Measurements from ENCODE around the gene AHDC1.

The AHDC1 gene

DNA sequence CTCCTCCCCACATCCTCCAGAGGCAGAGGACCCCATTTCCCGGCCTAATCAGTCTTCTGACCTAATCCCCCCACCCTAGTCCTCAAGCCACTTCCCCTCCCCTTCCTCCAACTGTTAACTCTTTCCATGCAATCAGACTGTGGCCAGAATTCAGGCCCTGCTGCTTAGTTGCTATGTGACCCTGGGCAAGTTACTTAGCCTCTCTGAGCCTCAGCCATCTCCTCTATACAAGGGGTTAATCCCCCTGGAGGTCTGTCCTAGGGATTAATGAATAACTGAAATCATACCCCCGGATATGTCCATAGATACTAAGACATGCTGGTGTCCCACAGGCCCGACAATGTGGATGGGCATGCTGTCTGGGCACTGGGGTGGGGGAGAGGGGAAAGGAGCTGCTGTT lies 18.3 kb downstream of the AHDC1 start:
- Mint-ChIP-seq H3K27ac (no peak overlapping the region), H3K36me3 (peaks cover 3% of the 10 kb centered on the region), H3K9me3 (no peaks in the 10 kb centered on the region), H3K4me1 (peaks cover 14% of the 10 kb centered on the region), H3K27me3 (no peaks in the 10 kb centered on the region), H3K4me3 (no peak overlapping the region)

DNA sequence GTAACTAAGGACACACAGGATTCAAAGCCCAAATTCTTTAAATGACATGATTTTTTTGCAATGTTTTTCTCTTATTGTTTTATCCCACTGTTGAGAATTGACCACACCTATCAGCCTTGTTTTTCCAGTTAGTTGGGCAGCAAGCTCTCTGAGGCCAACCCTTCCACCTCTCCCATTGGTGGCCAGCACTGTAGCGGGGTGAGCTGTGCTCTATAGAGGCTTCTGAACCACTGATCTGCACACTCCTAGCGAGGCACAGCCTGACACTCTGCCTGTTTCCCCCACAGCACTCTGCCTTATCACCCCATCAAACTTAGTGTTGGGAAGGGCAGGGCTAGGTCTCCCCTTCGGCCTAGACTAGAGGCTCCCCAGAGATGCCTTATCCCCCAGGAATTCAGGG lies 19.5 kb downstream of the AHDC1 start:
- H3K9me3 Mint-ChIP-seq, result no peaks in the 10 kb centered on the region
- peaks cover 3% of the 10 kb centered on the region for H3K36me3 Mint-ChIP-seq
- H3K27ac Mint-ChIP-seq, result no peak overlapping the region
- no peak overlapping the region for H3K4me3 Mint-ChIP-seq
- peaks cover 18% of the 10 kb centered on the region for H3K4me1 Mint-ChIP-seq
- H3K27me3 Mint-ChIP-seq, result no peaks in the 10 kb centered on the region

DNA sequence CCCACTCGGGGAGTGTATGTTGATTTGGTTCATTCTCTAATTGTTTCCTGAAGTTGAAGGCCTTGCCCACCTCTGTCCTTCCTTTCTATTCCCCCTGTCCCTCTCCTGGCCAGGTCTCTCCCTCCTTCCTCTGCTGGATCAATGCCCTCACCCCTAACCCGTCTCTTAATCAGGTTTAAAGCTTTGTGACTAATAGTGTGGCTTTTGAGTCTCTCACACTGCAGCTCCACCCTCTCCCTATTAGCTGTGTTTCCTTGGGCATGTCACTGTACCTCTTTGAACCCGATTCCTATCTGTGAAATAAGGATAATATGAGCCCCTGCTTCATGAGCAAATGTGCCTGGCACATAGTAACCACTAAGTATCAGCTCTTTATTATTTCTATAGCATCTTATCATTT lies 20.5 kb downstream of the AHDC1 start:
- Mint-ChIP-seq H3K9me3 (no peaks in the 10 kb centered on the region), H3K4me3 (no peak overlapping the region), H3K27me3 (no peaks in the 10 kb centered on the region), H3K36me3 (peaks cover 3% of the 10 kb centered on the region), H3K4me1 (peaks cover 24% of the 10 kb centered on the region), H3K27ac (no peak overlapping the region)

GRCh38 chr1:27581823-27582243 lies 22.1 kb downstream of the AHDC1 start:
- no peak overlapping the region for H3K27ac Mint-ChIP-seq
- no peak overlapping the region for H3K4me3 Mint-ChIP-seq
- peaks cover 3% of the 10 kb centered on the region for H3K36me3 Mint-ChIP-seq
- H3K9me3 Mint-ChIP-seq, result no peaks in the 10 kb centered on the region
- no peaks in the 10 kb centered on the region for H3K27me3 Mint-ChIP-seq
- peaks cover 28% of the 10 kb centered on the region for H3K4me1 Mint-ChIP-seq

- Mint-ChIP-seq H3K4me3 (no peak overlapping the region), H3K27ac (no peak overlapping the region), H3K4me1 (peaks cover 39% of the 10 kb centered on the region), H3K36me3 (peaks cover 2% of the 10 kb centered on the region), H3K27me3 (no peaks in the 10 kb centered on the region), H3K9me3 (no peaks in the 10 kb centered on the region)
These were observed 26.3 kb downstream of the AHDC1 start for GRCh38 chr1:27577504-27578188.

DNA sequence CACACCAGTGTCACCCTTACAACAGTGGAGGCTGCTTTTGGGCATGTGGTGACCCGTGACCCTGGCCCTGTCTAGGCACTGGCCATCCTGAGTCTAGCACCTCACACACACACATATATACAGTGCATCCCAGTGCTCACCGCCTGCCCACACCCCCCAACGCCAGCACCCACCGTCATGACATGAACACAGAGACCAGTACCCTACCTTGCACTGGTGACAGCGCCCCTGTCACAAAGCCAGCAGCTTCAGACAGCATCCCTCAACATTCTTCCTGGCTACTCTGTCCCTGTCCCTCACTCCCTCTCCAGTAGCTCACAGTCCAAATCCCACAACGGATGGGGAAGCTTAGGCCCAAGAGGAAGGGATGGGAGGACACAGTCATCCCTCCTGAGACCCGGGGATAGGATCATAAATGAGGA lies 27.1 kb downstream of the AHDC1 start:
- Mint-ChIP-seq H3K27ac (no peak overlapping the region), H3K27me3 (no peaks in the 10 kb centered on the region), H3K36me3 (no peaks in the 10 kb centered on the region), H3K4me1 (peaks cover 41% of the 10 kb centered on the region), H3K9me3 (no peaks in the 10 kb centered on the region), H3K4me3 (peak overlapping the region; percentile 33)

DNA sequence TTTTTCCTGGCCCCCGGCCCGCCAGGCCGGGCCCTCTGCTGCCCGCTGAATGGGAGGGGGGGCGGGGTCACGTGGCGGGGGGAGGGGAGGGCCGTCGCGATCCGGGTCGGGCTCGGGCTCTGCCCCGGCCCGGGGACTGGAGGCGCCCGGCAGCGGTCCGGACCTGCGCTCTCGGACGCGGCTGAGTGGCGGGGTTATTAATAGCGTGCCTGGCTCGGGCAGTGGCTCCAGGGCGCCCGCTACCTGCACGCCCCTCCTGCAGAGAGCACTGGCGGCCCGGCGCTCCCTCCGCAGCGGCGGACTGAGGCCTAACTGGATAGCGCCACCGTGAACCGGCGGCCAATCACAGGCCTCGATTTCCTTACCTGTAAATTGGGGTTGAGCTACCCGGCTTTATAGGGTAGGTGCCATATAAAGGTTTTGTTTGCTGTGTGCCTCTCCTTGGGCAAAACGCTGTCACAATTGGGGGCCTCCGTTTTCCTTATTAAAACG lies 28.1 kb downstream of the AHDC1 start:
- H3K27ac Mint-ChIP-seq, result no peak overlapping the region
- H3K4me1 Mint-ChIP-seq, result peaks cover 38% of the 10 kb centered on the region
- no peaks in the 10 kb centered on the region for H3K9me3 Mint-ChIP-seq
- peak overlapping the region; percentile 33 for H3K4me3 Mint-ChIP-seq
- H3K27me3 Mint-ChIP-seq, result no peaks in the 10 kb centered on the region
- H3K36me3 Mint-ChIP-seq, result no peaks in the 10 kb centered on the region

- Mint-ChIP-seq H3K27me3 (no peaks in the 10 kb centered on the region), H3K27ac (no peak overlapping the region), H3K4me3 (no peak overlapping the region), H3K4me1 (peaks cover 38% of the 10 kb centered on the region), H3K9me3 (no peaks in the 10 kb centered on the region), H3K36me3 (no peaks in the 10 kb centered on the region)
These were observed 28.8 kb downstream of the AHDC1 start for GRCh38 chr1:27574871-27575831.

GRCh38 chr1:27574001-27574781 lies 29.8 kb downstream of the AHDC1 start:
- Mint-ChIP-seq H3K9me3 (no peaks in the 10 kb centered on the region), H3K36me3 (no peaks in the 10 kb centered on the region), H3K4me3 (peak overlapping the region; percentile 28), H3K4me1 (peaks cover 43% of the 10 kb centered on the region), H3K27me3 (no peaks in the 10 kb centered on the region), H3K27ac (no peak overlapping the region)

GRCh38 chr1:27572679-27573426 lies 31.1 kb downstream of the AHDC1 start:
- H3K27me3 Mint-ChIP-seq, result no peaks in the 10 kb centered on the region
- no peaks in the 10 kb centered on the region for H3K36me3 Mint-ChIP-seq
- no peak overlapping the region for H3K27ac Mint-ChIP-seq
- H3K9me3 Mint-ChIP-seq, result no peaks in the 10 kb centered on the region
- no peak overlapping the region for H3K4me3 Mint-ChIP-seq
- H3K4me1 Mint-ChIP-seq, result peaks cover 49% of the 10 kb centered on the region

DNA sequence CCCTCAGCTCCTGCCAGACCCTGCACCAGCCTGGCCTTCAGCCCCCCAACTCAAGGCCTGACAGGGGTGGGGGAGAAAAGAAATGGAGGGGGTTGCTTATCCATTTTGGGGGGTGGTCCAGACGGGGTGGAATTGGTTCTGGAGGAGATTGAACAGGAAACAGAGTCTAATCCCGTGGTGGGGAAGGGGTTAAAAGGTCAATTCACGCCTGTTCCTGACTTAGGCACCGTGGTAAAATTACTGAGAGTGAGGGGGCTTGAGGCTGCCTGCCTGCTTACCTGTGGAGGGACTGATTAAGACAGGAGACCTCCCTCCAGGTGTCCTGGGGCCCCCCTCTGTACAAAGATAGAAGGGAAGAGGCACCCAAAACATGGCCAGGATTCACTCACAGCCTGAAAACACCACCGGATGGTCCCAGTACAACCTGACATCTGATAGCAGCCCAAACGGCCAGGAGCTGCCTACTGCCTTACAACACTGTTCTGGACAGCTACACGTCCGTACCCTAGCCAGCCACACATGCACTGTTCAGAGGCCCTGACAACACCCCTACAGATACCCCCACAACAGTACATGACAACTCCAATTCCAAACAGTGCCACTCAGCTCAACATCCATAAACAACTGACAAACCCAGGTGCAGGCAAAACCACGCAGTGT lies 31.8 kb downstream of the AHDC1 start:
- Mint-ChIP-seq H3K27ac (no peak overlapping the region), H3K9me3 (no peaks in the 10 kb centered on the region), H3K4me1 (peaks cover 52% of the 10 kb centered on the region), H3K4me3 (no peak overlapping the region), H3K36me3 (no peaks in the 10 kb centered on the region), H3K27me3 (no peaks in the 10 kb centered on the region)

DNA sequence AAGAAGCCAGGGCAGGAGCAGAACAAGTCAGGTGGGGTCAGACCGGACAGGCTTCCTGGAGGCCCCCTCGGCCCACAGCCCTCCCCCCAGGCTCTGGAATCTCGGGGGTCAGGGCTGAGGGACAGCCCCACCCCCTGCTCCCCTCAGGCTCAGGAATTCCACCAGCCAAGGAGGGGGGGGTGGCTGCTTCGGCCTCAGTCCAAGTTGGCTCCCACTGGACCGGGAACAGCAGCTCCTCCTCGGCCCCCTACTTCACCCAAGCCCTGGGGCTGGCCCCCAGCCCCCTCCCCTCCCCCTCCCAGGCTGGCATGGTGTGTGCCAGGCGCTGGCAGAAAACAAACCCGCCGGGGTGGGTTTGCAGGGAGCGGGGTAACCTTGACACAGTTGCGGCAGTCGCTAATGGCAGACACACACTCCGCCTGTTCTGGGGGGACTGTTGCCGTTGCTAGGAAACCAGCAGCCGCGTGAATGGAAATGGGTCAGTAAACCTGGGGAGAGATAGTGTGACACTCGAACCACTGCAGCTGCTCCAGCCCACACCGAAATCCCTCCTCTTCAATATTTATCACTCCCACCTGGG lies 32.4 kb downstream of the AHDC1 start:
- no peaks in the 10 kb centered on the region for H3K9me3 Mint-ChIP-seq
- no peak overlapping the region for H3K4me3 Mint-ChIP-seq
- no peak overlapping the region for H3K27ac Mint-ChIP-seq
- H3K27me3 Mint-ChIP-seq, result no peaks in the 10 kb centered on the region
- peaks cover 48% of the 10 kb centered on the region for H3K4me1 Mint-ChIP-seq
- no peaks in the 10 kb centered on the region for H3K36me3 Mint-ChIP-seq

GRCh38 chr1:27570784-27571183 lies 33.2 kb downstream of the AHDC1 start:
- Mint-ChIP-seq H3K27ac (no peak overlapping the region), H3K4me1 (peaks cover 45% of the 10 kb centered on the region), H3K36me3 (no peaks in the 10 kb centered on the region), H3K4me3 (no peak overlapping the region), H3K9me3 (no peaks in the 10 kb centered on the region), H3K27me3 (no peaks in the 10 kb centered on the region)

DNA sequence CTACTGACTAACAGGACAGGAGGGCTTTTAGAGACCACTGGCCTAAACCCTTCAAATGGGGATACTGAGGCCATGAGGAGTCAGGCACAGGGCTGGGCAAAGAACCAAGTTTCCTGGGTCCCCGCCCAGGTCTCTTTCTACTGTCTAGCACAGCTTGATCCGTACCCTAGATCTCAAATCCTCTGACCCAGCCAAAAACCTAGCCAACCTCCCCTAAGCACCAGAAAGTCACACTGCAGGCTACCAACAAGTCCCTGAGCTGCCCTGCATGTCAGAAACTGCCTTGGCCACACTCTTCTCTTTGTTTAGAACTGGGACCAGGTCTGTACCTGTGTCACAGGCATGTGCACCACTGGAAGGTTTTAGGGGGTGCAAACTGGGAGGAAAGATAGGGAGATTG lies 33.6 kb downstream of the AHDC1 start:
- H3K36me3 Mint-ChIP-seq, result no peaks in the 10 kb centered on the region
- H3K27me3 Mint-ChIP-seq, result no peaks in the 10 kb centered on the region
- no peak overlapping the region for H3K4me3 Mint-ChIP-seq
- no peak overlapping the region for H3K27ac Mint-ChIP-seq
- H3K9me3 Mint-ChIP-seq, result no peaks in the 10 kb centered on the region
- peaks cover 45% of the 10 kb centered on the region for H3K4me1 Mint-ChIP-seq

Data from activated naive CD4-positive, alpha-beta T cell treated with anti-CD3 and anti-CD28 coated beads, Interleukin-2, amount 50 U/mL, for 24 hours (primary cell).